Kidney (tissue), 14 donors: ENCODE results near the gene PDGFB. TPM values are rescaled to one million over a fixed set of nuclear protein-coding genes. Genes with fewer than 3 reads are reported as not detected.

Experiments used
- DNase-seq, 5 donors: peaks; one replicate each; pipeline ENCODE4 v3.0.0-alpha.2; 2013 to 2020
- FAIRE-seq: peaks from 2 replicates; lab custom pipeline; 2012; peaks lifted over from hg19 to GRCh38; lab: Jason Lieb, UNC
- H3K27ac ChIP-seq, 2 donors: one replicate each; pipeline ENCODE4 v1.7.0; 2013; ENCODE audit warnings: low read depth in 2 of 2, low read length in 2 of 2, inconsistent platforms in 1 of 2
- H3K27me3 ChIP-seq: one replicate; pipeline ENCODE4 v1.7.1; 2013; ENCODE audit warnings: low read length, inconsistent platforms; ENCODE audit not compliant: control insufficient read depth, insufficient read depth
- H3K36me3 ChIP-seq, 3 donors: one replicate each; pipeline versions ENCODE4 v1.7.0 to v1.7.1; 2013; ENCODE audit warnings: low read length in 3 of 3, control low read depth in 1 of 3, inconsistent platforms in 1 of 3; ENCODE audit not compliant: insufficient read depth in 3 of 3, control insufficient read depth in 2 of 3
- H3K4me1 ChIP-seq, 3 donors: one replicate each; pipeline versions ENCODE4 v1.7.0 to v1.7.1; 2013; ENCODE audit warnings: low read length in 3 of 3, inconsistent platforms in 1 of 3, low read depth in 1 of 3; ENCODE audit not compliant: control insufficient read depth in 2 of 3, insufficient read depth in 2 of 3
- H3K4me3 ChIP-seq, 3 donors: one replicate each; pipeline versions ENCODE4 v1.7.0 to v1.8.1; 2013; ENCODE audit warnings: low read length in 3 of 3, control low read depth in 1 of 3, inconsistent platforms in 1 of 3
- H3K9ac ChIP-seq, 3 donors: one replicate each; pipeline versions ENCODE4 v1.7.0 to v1.7.1; 2013; ENCODE audit warnings: low read length in 3 of 3, control low read depth in 1 of 3, inconsistent platforms in 1 of 3
- H3K9me3 ChIP-seq, 3 donors: one replicate each; pipeline versions ENCODE4 v1.7.0 to v1.7.1; 2013; ENCODE audit warnings: low read length in 3 of 3, control low read depth in 1 of 3, inconsistent platforms in 1 of 3; ENCODE audit not compliant: control insufficient read depth in 2 of 3, insufficient read depth in 1 of 3
- CTCF ChIP-seq: IDR thresholded peaks from 3 replicates; pipeline ENCODE4 v1.5.1; 2012; ENCODE audit warnings: mild to moderate bottlenecking, moderate library complexity, borderline replicate concordance; ENCODE audit not compliant: insufficient read depth; ENCODE audit errors: extremely low read depth
- intact Hi-C: fragments of 100-400 bp; cut with DNase I; formaldehyde crosslinking; loops from one replicate; pipeline ENCODE4 v1.11.1; 2022
- polyA plus RNA-seq: library from polyadenylated mRNA; stranded (reverse); fragments of 350-450 nt; fragmentation: Illumina TruSeq; extraction: RNeasy Lipid Tissue Mini Kit (QIAGEN cat#74804); gene quantifications from one replicate; pipeline ENCODE4 v1.2.3, GENCODE V29; 2014; ENCODE audit warnings: low read depth, low replicate concordance; ENCODE audit not compliant: insufficient read depth
- total RNA-seq: library from RNA; stranded (reverse); fragmentation: NEBNext Ultra II Directional; extraction: Animal tissue kit (Norgen Biotek cat#: 25700); gene quantifications from one replicate; pipeline ENCODE4 v1.2.1, GENCODE V29; 2021
- donor health status: control.
- donor health status: control.
- donor health status: control.
- donor health status: control.
- donor health status: control.
- donor health status: DM: yes; HTN: yes; CAD: no.
- donor health status: Normal renal cell carcinoma (clear cell type).

Gene PDGFB
- total and polyA plus RNA-seq, 2 donors from 2014 or later: 10.4 to 14.2 TPM

DNA sequence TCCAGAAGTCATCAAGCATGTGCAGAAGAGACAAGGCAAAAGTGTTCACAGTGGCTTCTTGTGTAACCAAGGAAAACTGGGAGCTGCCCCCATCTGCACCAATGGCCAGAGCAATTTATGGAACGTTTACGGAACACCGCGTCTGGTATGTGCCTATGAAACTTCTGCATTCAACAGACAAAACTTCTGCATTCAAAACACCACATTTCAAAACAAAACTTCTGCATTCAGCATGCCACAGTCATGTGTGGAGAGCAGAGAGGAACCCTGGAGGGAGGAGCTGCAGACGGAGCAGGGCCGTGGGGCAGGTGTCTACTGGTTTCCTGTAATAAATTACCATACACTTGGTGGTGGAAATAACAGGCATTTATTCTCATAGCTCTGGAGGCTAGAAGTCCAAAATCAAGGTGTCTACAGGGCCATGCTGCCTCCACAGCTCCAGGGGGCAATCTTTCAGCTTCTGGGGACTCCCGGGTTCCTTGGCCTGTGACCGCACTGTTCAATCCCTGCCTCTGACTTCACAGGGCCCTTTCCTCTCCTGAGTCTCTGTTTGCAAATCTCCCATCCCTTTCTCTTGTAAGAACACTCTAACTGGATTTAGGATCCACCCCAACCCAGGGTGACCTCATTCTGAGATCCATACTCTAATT lies 42.4 kb upstream of the PDGFB start:
- H3K27me3 ChIP-seq: no peaks in the 10 kb centered on the region
- FAIRE-seq: no peak
- no peak for TF ChIP-seq CTCF
- H3K27ac ChIP-seq: peak overlapping the region; percentile 43 to 72
- intact Hi-C loops: no loop called here
- H3K4me1 ChIP-seq: peaks cover 4 to 66% (median 54%) of the 10 kb centered on the region in 3 donors
- H3K4me3 ChIP-seq: no peak overlapping the region
- H3K36me3 ChIP-seq: no peaks in the 10 kb centered on the region
- peaks cover 0 to 6% (median 0%) of the 10 kb centered on the region in 3 donors for H3K9me3 ChIP-seq
- DNase-seq: peak in 2 of 5 donors; percentile 72 to 75
- H3K9ac ChIP-seq: peak overlapping the region in 1 of 3 donors; percentile 51

DNA sequence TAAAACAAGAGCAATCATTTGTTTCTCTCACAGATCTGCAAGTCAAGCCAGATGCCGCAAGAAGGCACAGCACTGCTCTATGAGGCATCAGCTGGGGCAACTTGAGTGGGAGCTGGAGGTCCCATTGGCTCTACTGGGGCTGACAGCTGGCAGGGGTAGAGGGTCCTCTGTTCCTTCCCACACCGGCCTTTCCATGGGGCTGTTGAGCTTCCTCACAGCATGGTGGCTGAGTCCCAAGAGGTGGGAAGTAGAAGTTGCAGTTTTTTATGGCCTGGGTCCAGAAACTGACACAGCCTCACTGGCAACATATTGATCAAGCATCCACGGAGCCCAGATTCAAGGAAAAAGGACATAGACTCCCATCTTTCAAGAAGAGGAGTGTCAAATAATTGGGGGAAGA lies 40.2 kb upstream of the PDGFB start:
- intact Hi-C loops: no loop called here
- Histone ChIP-seq H3K27ac (no peak overlapping the region), H3K36me3 (no peaks in the 10 kb centered on the region), H3K9ac (no peak overlapping the region), H3K27me3 (no peaks in the 10 kb centered on the region), H3K4me1 (peaks cover 4 to 48% (median 36%) of the 10 kb centered on the region in 3 donors), H3K4me3 (no peak overlapping the region), H3K9me3 (peaks cover 0 to 6% (median 0%) of the 10 kb centered on the region in 3 donors)
- TF ChIP-seq CTCF: no peak
- FAIRE-seq (no peak), DNase-seq (no peak)

GRCh38 chr22:39284142-39284980 lies 39.6 kb upstream of the PDGFB start:
- no peak for TF ChIP-seq CTCF
- intact Hi-C loops: no loop called here
- H3K27ac ChIP-seq: peak overlapping the region; percentile 80 to 90
- no peak overlapping the region for H3K4me3 ChIP-seq
- H3K4me1 ChIP-seq: peaks cover 4 to 42% (median 31%) of the 10 kb centered on the region in 3 donors
- H3K9ac ChIP-seq: peak overlapping the region in 1 of 3 donors; percentile 61
- peaks cover 0 to 6% (median 0%) of the 10 kb centered on the region in 3 donors for H3K9me3 ChIP-seq
- no peaks in the 10 kb centered on the region for H3K36me3 ChIP-seq
- FAIRE-seq (no peak), DNase-seq (peak in 2 of 5 donors; percentile 53 to 55)
- no peaks in the 10 kb centered on the region for H3K27me3 ChIP-seq
